ENCODE measurements around the gene PKD2.

DNA sequence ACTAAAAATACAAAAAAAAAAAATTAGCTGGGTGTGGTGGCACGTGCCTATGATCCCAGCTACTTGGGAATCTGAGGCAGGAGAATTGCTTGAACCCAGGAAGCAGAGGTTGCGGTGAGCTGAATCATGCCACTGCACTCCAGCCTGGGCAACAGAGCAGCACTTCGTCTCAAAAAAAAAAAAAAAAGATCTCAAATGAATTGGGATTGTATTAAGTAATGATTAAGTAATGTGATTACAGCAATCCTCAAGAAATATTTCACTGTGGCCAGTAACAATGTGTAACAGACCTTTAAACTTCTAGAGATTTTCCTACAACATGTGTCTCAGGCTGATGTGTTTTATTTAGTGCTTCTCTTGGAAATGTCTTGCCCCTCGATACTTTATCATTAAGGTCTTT lies 46.8 kb downstream of the PKD2 start:
- TF ChIP-seq, protein P1, sequence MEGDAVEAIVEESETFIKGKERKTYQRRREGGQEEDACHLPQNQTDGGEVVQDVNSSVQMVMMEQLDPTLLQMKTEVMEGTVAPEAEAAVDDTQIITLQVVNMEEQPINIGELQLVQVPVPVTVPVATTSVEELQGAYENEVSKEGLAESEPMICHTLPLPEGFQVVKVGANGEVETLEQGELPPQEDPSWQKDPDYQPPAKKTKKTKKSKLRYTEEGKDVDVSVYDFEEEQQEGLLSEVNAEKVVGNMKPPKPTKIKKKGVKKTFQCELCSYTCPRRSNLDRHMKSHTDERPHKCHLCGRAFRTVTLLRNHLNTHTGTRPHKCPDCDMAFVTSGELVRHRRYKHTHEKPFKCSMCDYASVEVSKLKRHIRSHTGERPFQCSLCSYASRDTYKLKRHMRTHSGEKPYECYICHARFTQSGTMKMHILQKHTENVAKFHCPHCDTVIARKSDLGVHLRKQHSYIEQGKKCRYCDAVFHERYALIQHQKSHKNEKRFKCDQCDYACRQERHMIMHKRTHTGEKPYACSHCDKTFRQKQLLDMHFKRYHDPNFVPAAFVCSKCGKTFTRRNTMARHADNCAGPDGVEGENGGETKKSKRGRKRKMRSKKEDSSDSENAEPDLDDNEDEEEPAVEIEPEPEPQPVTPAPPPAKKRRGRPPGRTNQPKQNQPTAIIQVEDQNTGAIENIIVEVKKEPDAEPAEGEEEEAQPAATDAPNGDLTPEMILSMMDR (IDR thresholded peaks at IDR 0.05; ENCODE audit: low read length), result no peak
- TF ChIP-seq EZH2 (optimal IDR thresholded peaks at IDR 0.05; ENCODE audit: low read depth, low read length), result no peak

Measured in MM.1S (cell line).